GM23248 (cell line): ENCODE results near the gene STON2.

Experiments
- EZH2 ChIP-seq: fragments of 200-600 bp; sonication (generic); IDR thresholded peaks from 2 replicates; pipeline ENCODE4 v1.6.1; 2018; ENCODE audit warnings: antibody characterized with exemption, mild to moderate bottlenecking; ENCODE audit not compliant: insufficient read depth, poor library complexity, severe bottlenecking
- EZH2phosphoT487 ChIP-seq: fragments of 200-600 bp; sonication (generic); IDR thresholded peaks from 2 replicates; pipeline ENCODE4 v1.6.1; 2018; ENCODE audit warnings: antibody characterized with exemption, moderate library complexity, mild to moderate bottlenecking, low read depth; ENCODE audit not compliant: insufficient read depth

GRCh38 chr14:81280136-81280791 lies 119.9 kb downstream of the STON2 start:
- no peak for TF ChIP-seq EZH2
- TF ChIP-seq EZH2phosphoT487, result no peak
